ENCODE results near the gene FLT3LG. TPM values are rescaled to one million over a fixed set of nuclear protein-coding genes. Genes with fewer than 3 reads are reported as not detected.

FLT3LG gene
- total and polyA plus RNA-seq, 9 of the 15 experiments (the other 6 are each of a cell fraction or from before 2014, with no cell fraction given), result 0.31 to 6.4 (median 1.1) TPM

- TF ChIP-seq CUX1 (CRISPR knock-in tag; IDR thresholded peaks at IDR 0.05) (no peak), ZNF561 (CRISPR knock-in tag; conservative IDR thresholded peaks at IDR 0.05) (0 out of 2 replicates have a peak, but pooled peaks have one; percentile 29), FOXJ3 (CRISPR knock-in tag; IDR thresholded peaks at IDR 0.05) (no peak), RBFOX2 (IDR thresholded peaks at IDR 0.05; ENCODE audit: low read depth, low read length) (peak; percentile 55), SRSF9 (IDR thresholded peaks at IDR 0.05; ENCODE audit: borderline replicate concordance, low read depth, low read length) (no peak), RBM17 (IDR thresholded peaks at IDR 0.05; ENCODE audit: borderline replicate concordance, low read depth, low read length) (no peak), SMARCA5 (IDR thresholded peaks at IDR 0.05) (no peak), PTBP1 (IDR thresholded peaks at IDR 0.05; ENCODE audit: low read depth, low read length) (0 out of 2 replicates have a peak, but pooled peaks have one; percentile 41), E2F5 (CRISPR knock-in tag; IDR thresholded peaks at IDR 0.05) (no peak), CHD2 (IDR thresholded peaks at IDR 0.05; ENCODE audit: low read depth, low read length) (peak; percentile 38; the same call in 1 of the 2 replicates), ZFP30 (CRISPR knock-in tag; IDR thresholded peaks at IDR 0.05; ENCODE audit: borderline replicate concordance) (0 out of 2 replicates have a peak, but pooled peaks have one; percentile 12), MEIS2 (IDR thresholded peaks at IDR 0.05; ENCODE audit: partially characterized antibody) (no peak), NEUROD1 (IDR thresholded peaks at IDR 0.05; ENCODE audit: borderline replicate concordance, low read depth, low read length, partially characterized antibody) (no peak), DMBX1 (CRISPR knock-in tag; IDR thresholded peaks at IDR 0.05; ENCODE audit: borderline replicate concordance) (no peak), CHD1 (IDR thresholded peaks at IDR 0.05; ENCODE audit: low read length) (no peak), ZNF780A (CRISPR knock-in tag; IDR thresholded peaks at IDR 0.05) (no peak), ZNF655 (CRISPR knock-in tag; IDR thresholded peaks at IDR 0.05) (0 out of 2 replicates have a peak, but pooled peaks have one; percentile 4), ZEB2 (IDR thresholded peaks at IDR 0.05) (no peak), ZNF41 (CRISPR knock-in tag; conservative IDR thresholded peaks at IDR 0.05) (no peak), THRA (IDR thresholded peaks at IDR 0.05) (no peak)
These were observed 18.8 kb downstream of the FLT3LG start (continued) for GRCh38 chr19:49492573-49493405.
